HG02970 (cell line): ENCODE data around the gene FTO.

Experiments used
- ATAC-seq: cut with Tn5 transposase; IDR thresholded peaks from one replicate; pipeline ENCODE4 v1.9.1; 2021; ENCODE audit warnings: mild to moderate bottlenecking, moderate library complexity, moderate number of reproducible peaks; ENCODE audit not compliant: unreplicated experiment, low FRiP score

The FTO gene

DNA sequence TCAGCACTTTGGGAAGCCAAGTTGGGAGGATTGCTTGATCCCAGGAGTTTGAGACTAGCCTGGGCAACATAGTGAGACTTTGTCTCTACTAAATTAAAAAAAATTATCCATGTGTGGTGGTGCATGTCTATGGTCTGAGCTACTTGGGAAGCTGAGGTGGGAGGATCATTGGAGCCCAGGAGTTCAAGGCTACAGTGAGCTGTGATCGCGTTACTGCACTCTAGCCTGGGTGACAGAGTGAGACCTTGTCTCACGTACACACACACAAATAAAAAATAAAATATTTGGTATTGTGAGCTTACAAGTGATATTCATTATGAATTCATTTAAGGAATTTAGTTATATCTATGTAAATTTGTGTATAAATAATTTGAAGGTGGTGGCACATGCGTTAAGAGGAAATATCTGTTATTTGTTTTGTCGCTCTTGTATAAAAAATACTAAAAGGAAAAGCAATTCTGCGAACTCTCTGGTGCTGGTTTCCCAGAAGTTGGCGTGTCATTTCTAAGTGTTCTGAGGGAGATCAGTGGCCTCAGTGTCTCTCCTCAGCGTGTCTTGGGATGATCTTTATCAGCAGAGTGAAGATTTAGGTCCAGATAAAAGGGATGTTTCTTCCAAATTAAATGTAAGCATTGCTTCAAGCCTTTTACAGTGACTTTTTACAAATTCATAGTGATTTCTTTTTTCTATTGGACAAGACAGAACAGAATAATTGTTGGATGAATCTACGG lies 187.6 kb downstream of the FTO start:
- ATAC-seq: no peak

DNA sequence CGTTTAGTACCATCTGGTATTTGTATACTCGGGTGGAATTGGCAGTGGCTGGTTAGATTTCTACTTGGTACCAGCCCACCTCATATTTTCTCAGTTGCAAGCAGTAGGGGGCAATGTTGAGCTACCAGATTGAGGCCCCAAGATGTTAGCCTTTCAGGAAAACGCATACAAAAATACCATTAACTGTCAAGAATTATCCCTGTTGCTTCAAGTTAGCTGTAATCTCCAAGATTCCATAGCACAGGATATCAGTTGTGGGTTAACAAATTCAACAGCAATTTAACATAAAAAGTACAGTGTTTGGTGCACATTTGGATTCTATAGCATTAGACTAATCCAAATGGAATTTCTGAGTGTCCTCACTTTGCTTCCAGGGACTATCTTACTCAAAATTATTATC lies 188.2 kb downstream of the FTO start:
- no peak for ATAC-seq

DNA sequence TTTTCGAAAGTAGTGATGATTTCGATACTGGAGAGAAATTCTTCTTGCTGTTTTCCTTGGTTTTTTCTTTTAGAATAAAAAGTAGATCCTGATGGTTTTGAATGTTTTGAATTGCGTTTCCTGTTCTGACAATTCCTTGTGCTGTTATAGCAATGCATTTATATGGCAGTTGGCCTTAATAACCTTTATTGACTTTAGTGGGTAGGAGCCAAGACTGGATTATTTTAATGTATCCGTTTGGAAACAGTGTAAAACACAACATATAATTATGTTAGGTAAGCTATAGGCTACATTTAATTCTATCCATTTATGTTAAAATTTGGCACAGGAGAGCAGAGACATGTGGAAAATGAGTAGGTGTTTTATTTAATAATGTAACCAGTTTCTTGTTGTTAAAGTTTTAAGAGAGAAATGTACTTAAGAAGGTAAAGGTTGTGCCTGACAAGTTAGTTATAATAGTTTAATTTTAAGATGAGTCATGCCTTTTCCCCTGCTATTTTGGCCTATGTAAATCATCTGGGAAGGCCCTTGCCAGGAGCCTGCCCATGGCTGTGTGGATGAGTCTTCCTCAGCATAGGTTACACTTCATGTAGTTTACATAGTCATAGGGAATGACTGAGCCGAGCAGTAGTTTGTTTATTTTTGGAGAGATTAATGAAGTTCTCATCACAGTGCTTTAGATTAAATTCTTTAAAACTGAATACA lies 189.9 kb downstream of the FTO start:
- ATAC-seq: no peak

GRCh38 chr16:53894686-53895085 lies 190.7 kb downstream of the FTO start:
- ATAC-seq: no peak

- no peak for ATAC-seq
These were observed 191.5 kb downstream of the FTO start for GRCh38 chr16:53895433-53895832.

DNA sequence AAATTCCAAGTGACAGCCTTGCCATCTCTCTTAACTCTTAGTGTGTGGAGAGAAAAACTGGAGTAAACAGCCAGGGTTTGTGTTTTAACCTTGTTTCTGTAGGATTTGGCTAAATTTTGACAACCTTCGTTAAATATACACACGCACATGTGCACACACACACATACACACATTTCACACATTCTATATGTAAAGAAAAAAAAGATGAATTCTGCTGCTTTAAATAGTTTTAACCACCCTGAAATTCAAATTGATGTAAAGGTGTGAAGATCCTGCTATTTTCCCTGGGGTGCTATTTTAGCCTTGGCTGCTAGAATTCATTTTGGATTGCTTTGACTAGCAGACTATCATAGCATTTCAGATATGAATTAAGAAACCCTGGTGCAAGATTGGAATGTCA lies 191.9 kb downstream of the FTO start:
- no peak for ATAC-seq

DNA sequence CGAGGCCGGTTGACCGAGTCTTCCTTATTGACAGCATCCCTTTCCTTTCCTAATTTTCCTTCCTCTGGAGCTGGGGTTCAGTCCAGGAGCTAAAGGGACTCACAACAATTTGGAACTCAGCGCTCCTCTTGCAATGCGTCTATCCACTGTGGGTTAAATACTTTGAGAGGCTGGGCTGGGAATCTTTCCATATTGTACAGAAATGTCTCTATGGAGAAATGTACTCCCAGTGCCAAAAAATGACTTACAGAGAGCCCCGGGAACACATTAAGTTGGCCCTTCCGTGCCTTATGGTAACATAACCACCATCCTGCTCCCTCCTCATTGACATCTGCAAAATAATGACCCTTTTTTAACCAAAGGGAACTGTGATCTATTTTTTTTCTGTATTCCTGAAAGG lies 192.8 kb downstream of the FTO start:
- ATAC-seq: no peak

DNA sequence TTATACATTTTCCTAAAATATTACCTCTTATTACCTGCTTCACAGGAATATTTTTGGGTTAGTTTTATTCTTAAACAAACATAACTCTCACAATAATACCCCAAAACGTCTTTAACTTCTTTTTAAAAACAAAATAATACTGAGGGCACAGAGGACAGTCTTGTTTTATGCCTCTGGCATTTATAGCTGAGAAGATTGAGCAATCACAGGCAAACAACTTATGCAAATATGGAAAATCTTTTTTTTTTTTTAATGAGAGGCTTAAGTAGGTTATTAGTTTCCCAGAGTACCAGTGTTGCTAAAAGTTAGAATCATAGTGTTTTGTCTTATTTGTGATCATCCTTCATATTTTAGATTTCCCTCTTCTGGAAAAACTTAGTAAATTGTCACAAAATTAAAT lies 195.0 kb downstream of the FTO start:
- no peak for ATAC-seq

DNA sequence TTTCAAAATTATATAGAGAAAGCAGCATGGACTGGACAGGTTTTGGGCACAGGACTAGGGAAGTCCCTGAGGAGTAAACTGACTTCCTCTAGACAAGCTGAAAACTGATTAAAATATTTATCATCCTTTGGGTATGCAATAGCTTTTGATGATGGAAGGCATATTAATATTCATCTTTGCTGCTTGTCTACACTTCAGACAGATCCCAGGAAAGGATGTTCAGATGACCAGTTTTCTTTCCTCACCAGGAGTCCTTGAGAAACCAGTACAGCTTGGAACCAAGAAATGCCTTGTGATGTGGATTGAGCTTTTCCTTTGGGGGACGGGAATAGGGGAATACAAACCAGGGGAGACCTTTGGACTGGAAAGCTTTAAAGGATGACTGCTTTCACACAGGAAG lies 195.5 kb downstream of the FTO start:
- ATAC-seq: no peak

GRCh38 chr16:53900667-53901066 lies 196.7 kb downstream of the FTO start:
- ATAC-seq: no peak

DNA sequence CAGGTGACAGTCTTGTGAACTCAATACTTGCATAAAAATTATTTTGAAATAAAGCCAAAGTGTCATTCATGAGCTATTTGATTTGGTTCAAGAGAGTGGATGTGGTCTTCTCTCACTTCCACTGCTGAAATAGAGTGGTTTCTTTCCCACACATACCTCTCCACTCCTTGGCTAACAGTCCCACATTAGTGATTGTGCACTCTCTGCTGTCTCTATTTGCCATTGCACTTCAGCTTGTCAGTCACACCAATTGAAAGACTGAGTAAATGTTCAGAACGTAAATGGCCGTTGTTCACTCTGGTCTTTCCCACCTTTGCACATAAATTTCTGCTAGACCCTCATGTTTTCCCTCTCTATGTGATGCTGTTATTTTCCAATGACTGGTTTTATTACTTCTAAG lies 197.5 kb downstream of the FTO start:
- ATAC-seq: no peak

DNA sequence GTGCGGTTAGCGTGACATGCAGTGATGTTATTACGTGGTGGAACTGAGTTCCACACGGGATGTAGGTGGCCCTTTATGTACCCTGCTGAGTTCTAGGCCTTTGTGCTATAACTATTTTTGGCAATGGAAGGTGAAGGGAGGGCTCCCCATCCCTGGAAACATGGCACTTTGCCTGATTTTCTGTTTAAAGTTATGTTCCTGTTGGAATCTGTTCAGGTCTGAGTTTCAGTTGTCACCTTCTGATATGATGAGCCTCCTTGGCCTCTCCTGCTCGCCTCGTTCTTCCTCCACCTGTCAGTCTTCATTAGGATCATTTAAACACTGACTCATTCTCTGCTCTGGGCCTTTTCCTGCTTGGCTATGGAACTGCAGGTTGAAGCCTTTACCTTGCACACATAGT lies 200.6 kb downstream of the FTO start:
- ATAC-seq: no peak

DNA sequence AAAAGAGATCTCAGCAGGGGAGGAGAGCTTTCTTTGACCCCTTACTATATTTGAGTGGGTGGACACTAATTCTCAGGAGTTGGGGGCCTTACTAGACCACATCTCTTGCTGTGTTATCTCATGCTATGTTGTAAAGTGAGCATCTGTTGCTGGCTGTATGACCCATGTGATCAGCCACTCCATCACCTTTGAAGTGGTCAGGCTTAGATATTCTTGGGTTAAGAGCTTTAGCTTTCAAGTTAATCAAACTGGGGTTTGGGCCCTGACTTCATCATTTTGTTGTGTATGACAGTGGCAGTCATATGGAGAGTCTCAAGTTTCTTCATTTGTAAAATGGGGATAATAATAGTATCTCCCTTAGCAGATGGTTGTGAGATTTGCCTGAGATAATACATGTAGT lies 201.1 kb downstream of the FTO start:
- ATAC-seq: no peak

- ATAC-seq: no peak
These were observed 204.8 kb downstream of the FTO start for GRCh38 chr16:53908731-53909130.

GRCh38 chr16:53910990-53911389 lies 207.0 kb downstream of the FTO start:
- ATAC-seq: no peak

- no peak for ATAC-seq
These were observed 207.6 kb downstream of the FTO start for GRCh38 chr16:53911513-53911912.

DNA sequence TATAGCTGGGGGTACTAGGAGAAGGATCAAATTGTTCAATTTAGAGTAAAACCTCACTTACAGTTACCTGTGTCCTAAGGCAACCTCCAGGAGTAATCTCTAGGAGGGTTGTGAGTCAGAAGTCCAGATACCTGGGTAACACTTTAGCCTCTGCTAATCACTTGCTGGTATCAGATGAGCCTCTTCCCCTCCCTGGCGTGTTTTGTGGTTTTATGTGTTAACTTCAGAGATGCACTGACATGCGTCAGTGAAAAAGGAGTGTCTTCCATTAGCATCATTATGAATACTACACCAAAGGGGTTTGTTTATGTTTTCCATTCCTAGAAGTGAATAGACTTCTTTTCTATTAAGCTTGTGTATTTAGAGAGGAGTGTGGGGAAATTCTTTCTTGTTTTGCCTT lies 208.2 kb downstream of the FTO start:
- no peak for ATAC-seq

- no peak for ATAC-seq
These were observed 209.3 kb downstream of the FTO start for GRCh38 chr16:53913099-53913870.

GRCh38 chr16:53913920-53914319 lies 210.0 kb downstream of the FTO start:
- ATAC-seq: no peak

DNA sequence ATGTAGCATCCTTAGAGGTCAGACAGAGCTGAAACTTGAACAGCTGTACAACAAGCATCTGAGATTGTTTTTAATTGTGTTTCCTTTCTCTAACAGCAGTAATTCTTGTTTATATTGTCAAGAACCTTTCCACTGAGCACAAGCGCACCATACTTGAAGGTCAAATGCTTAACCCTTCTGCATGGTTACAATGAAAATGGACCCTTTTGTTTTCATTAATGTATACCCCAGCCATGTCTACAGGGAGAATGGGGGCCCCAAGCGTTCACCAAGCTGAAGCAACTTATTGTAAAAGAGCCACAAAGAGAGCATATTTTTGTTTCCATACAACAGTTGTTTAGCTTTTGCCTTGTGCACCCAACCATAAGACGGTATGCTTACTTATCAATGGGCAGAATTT lies 210.8 kb downstream of the FTO start:
- ATAC-seq: no peak

DNA sequence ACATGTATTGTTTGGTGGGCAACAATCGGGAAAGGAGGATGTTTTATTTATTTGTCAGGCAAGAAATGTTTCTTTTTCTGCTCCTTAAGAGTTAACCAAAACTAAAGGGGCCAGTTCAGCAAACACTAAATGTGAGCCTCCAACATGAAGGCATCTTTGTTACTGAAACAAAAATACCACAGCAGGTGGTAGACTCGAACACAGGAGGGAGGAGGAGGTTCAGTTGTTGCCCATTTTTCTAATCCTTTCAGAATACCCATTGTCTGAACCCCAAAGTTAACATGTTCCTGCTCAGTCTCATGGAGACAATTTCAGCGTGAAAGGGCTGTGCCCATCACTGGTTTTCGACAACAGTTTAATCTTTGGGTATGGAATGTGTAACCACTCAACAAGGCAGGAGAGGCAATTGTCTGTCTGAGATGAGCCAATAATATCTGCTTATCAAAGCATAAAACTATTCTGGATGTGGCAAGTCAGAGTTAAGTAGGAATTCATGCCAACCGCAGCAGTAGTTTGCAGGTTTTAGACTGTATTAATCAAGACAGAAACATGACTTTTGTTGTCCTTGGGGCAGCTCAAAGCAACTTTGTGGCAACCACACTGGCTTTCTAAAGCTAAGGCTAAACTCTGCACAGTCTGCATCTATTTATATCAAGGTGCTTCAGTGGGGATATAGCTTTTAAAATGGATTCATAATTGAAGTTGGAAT lies 211.7 kb downstream of the FTO start:
- ATAC-seq: no peak
